ENCODE measurements around the gene TESK1. TPM values are rescaled to one million over a fixed set of nuclear protein-coding genes. Genes with fewer than 3 reads are reported as not detected.

TESK1 gene
- total RNA-seq, 1 experiment from 2014 or later, result 20.4 TPM

GRCh38 chr9:35658137-35658967, 53.3 kb downstream of the TESK1 start, which contains the start of gene CCDC107:
Gene CCDC107 (plus strand): TSS chr9:35658292. CDS start chr9:35658380, 88 bp downstream.
- CTCF ChIA-PET, result interaction anchor here (0.6 to 10.2 kb wide), 28 partner anchors 9 to 623 kb away, joined by 3 to 127 read pairs (median 5); partner anchors contain the start of genes CREB3, HINT2, SIT1 and TESK1
- POLR2A ChIA-PET, result interaction anchor here (0.8 to 6.8 kb wide), 5 partner anchors 12 to 98 kb away, joined by 3 to 38 read pairs (median 5); partner anchors contain the start of gene TPM2
- TF ChIP-seq ZNF532 (CRISPR knock-in tag; IDR thresholded peaks at IDR 0.05; ENCODE audit: borderline replicate concordance) (no peak), ATF1 (CRISPR knock-in tag; IDR thresholded peaks at IDR 0.05) (no peak), HMGA2 (CRISPR knock-in tag; IDR thresholded peaks at IDR 0.05) (no peak), ZNF263 (CRISPR knock-in tag; IDR thresholded peaks at IDR 0.05; ENCODE audit: low read depth) (no peak), MAX (CRISPR knock-in tag; IDR thresholded peaks at IDR 0.05) (no peak; the same call in 1 of the 2 replicates), ZNF317 (CRISPR knock-in tag; IDR thresholded peaks at IDR 0.05; ENCODE audit: borderline replicate concordance, low read depth) (no peak; the same call in 1 of the 2 replicates), RORB (CRISPR knock-in tag; IDR thresholded peaks at IDR 0.05) (no peak), ZNF423 (CRISPR knock-in tag; IDR thresholded peaks at IDR 0.05) (no peak), TP53 (CRISPR knock-in tag; IDR thresholded peaks at IDR 0.05) (peak; percentile 65; the same call in 1 of the 2 replicates), ZNF121 (CRISPR knock-in tag; IDR thresholded peaks at IDR 0.05) (no peak), CREB1 (CRISPR knock-in tag; IDR thresholded peaks at IDR 0.05) (0 out of 2 replicates have a peak, but pooled peaks have one; percentile 37)
- TF ChIP-seq, protein P1, sequence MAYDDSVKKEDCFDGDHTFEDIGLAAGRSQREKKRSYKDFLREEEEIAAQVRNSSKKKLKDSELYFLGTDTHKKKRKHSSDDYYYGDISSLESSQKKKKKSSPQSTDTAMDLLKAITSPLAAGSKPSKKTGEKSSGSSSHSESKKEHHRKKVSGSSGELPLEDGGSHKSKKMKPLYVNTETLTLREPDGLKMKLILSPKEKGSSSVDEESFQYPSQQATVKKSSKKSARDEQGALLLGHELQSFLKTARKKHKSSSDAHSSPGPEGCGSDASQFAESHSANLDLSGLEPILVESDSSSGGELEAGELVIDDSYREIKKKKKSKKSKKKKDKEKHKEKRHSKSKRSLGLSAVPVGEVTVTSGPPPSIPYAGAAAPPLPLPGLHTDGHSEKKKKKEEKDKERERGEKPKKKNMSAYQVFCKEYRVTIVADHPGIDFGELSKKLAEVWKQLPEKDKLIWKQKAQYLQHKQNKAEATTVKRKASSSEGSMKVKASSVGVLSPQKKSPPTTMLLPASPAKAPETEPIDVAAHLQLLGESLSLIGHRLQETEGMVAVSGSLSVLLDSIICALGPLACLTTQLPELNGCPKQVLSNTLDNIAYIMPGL (CRISPR knock-in tag; IDR thresholded peaks at IDR 0.05), result peak; percentile 99
- TF ChIP-seq, protein P2, sequence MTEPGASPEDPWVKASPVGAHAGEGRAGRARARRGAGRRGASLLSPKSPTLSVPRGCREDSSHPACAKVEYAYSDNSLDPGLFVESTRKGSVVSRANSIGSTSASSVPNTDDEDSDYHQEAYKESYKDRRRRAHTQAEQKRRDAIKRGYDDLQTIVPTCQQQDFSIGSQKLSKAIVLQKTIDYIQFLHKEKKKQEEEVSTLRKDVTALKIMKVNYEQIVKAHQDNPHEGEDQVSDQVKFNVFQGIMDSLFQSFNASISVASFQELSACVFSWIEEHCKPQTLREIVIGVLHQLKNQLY (CRISPR knock-in tag; IDR thresholded peaks at IDR 0.05), result no peak; the same call in 1 of the 2 replicates
- TF ChIP-seq, protein P3, sequence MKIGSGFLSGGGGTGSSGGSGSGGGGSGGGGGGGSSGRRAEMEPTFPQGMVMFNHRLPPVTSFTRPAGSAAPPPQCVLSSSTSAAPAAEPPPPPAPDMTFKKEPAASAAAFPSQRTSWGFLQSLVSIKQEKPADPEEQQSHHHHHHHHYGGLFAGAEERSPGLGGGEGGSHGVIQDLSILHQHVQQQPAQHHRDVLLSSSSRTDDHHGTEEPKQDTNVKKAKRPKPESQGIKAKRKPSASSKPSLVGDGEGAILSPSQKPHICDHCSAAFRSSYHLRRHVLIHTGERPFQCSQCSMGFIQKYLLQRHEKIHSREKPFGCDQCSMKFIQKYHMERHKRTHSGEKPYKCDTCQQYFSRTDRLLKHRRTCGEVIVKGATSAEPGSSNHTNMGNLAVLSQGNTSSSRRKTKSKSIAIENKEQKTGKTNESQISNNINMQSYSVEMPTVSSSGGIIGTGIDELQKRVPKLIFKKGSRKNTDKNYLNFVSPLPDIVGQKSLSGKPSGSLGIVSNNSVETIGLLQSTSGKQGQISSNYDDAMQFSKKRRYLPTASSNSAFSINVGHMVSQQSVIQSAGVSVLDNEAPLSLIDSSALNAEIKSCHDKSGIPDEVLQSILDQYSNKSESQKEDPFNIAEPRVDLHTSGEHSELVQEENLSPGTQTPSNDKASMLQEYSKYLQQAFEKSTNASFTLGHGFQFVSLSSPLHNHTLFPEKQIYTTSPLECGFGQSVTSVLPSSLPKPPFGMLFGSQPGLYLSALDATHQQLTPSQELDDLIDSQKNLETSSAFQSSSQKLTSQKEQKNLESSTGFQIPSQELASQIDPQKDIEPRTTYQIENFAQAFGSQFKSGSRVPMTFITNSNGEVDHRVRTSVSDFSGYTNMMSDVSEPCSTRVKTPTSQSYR (CRISPR knock-in tag; IDR thresholded peaks at IDR 0.05), result 0 out of 2 replicates have a peak, but pooled peaks have one; percentile 36
- TF ChIP-seq, protein P4, sequence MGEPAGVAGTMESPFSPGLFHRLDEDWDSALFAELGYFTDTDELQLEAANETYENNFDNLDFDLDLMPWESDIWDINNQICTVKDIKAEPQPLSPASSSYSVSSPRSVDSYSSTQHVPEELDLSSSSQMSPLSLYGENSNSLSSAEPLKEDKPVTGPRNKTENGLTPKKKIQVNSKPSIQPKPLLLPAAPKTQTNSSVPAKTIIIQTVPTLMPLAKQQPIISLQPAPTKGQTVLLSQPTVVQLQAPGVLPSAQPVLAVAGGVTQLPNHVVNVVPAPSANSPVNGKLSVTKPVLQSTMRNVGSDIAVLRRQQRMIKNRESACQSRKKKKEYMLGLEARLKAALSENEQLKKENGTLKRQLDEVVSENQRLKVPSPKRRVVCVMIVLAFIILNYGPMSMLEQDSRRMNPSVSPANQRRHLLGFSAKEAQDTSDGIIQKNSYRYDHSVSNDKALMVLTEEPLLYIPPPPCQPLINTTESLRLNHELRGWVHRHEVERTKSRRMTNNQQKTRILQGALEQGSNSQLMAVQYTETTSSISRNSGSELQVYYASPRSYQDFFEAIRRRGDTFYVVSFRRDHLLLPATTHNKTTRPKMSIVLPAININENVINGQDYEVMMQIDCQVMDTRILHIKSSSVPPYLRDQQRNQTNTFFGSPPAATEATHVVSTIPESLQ (CRISPR knock-in tag; IDR thresholded peaks at IDR 0.05), result no peak
- TF ChIP-seq, protein P5, sequence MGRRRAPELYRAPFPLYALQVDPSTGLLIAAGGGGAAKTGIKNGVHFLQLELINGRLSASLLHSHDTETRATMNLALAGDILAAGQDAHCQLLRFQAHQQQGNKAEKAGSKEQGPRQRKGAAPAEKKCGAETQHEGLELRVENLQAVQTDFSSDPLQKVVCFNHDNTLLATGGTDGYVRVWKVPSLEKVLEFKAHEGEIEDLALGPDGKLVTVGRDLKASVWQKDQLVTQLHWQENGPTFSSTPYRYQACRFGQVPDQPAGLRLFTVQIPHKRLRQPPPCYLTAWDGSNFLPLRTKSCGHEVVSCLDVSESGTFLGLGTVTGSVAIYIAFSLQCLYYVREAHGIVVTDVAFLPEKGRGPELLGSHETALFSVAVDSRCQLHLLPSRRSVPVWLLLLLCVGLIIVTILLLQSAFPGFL (CRISPR knock-in tag; IDR thresholded peaks at IDR 0.05; ENCODE audit: borderline replicate concordance), result peak; percentile 71; the same call in 1 of the 2 replicates
- TF ChIP-seq, protein P6, sequence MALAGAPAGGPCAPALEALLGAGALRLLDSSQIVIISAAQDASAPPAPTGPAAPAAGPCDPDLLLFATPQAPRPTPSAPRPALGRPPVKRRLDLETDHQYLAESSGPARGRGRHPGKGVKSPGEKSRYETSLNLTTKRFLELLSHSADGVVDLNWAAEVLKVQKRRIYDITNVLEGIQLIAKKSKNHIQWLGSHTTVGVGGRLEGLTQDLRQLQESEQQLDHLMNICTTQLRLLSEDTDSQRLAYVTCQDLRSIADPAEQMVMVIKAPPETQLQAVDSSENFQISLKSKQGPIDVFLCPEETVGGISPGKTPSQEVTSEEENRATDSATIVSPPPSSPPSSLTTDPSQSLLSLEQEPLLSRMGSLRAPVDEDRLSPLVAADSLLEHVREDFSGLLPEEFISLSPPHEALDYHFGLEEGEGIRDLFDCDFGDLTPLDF (CRISPR knock-in tag; IDR thresholded peaks at IDR 0.05), result no peak

More at GRCh38 chr9:35658137-35658967, 53.3 kb downstream of the TESK1 start, which contains the start of gene CCDC107:
- peak; percentile 58 for ATAC-seq
- Mint-ChIP-seq H3K4me3 (peak within 1 kb of the TSS; percentile 85), H3K27ac (peak within 1 kb of the TSS; percentile 100), H3K4me1 (peaks cover 27% of the 10 kb centered on the region), H3K27me3 (ENCODE audit: low read depth) (peaks cover 23% of the 10 kb centered on the region), H3K9me3 (no peaks in the 10 kb centered on the region), H3K36me3 (peaks cover 38% of the 10 kb centered on the region)
- DNase-seq (ENCODE audit: low spot score), result peak; percentile 84
